ENCODE measurements around the gene MBLAC1. TPM values are rescaled to one million over a fixed set of nuclear protein-coding genes. Genes with fewer than 3 reads are reported as not detected.

MBLAC1 gene
- total RNA-seq, 1 experiment from 2014 or later = 3.5 TPM

- POLR2A ChIA-PET = interaction anchor here (1.0 to 1.8 kb wide), 2 partner anchors 70 to 84 kb away, joined by 3 to 4 read pairs; partner anchors contain the start of gene AP4M1
- H3K27ac Mint-ChIP-seq = no peak overlapping the region
- peak overlapping the region; percentile 77 for H3K4me3 Mint-ChIP-seq
- H3K9me3 Mint-ChIP-seq = no peaks in the 10 kb centered on the region
- ATAC-seq (peak; percentile 6), DNase-seq (ENCODE audit: low spot score) (peak; percentile 40)
- H3K4me1 Mint-ChIP-seq = peaks cover 60% of the 10 kb centered on the region
- TF ChIP-seq MYBL2 (CRISPR knock-in tag; IDR thresholded peaks at IDR 0.05) (0 out of 2 replicates have a peak, but pooled peaks have one; percentile 56), ZNF263 (CRISPR knock-in tag; IDR thresholded peaks at IDR 0.05; ENCODE audit: low read depth) (no peak), USF2 (CRISPR knock-in tag; IDR thresholded peaks at IDR 0.05) (no peak), NFATC4 (CRISPR knock-in tag; IDR thresholded peaks at IDR 0.05) (no peak)
- TF ChIP-seq, protein P1, sequence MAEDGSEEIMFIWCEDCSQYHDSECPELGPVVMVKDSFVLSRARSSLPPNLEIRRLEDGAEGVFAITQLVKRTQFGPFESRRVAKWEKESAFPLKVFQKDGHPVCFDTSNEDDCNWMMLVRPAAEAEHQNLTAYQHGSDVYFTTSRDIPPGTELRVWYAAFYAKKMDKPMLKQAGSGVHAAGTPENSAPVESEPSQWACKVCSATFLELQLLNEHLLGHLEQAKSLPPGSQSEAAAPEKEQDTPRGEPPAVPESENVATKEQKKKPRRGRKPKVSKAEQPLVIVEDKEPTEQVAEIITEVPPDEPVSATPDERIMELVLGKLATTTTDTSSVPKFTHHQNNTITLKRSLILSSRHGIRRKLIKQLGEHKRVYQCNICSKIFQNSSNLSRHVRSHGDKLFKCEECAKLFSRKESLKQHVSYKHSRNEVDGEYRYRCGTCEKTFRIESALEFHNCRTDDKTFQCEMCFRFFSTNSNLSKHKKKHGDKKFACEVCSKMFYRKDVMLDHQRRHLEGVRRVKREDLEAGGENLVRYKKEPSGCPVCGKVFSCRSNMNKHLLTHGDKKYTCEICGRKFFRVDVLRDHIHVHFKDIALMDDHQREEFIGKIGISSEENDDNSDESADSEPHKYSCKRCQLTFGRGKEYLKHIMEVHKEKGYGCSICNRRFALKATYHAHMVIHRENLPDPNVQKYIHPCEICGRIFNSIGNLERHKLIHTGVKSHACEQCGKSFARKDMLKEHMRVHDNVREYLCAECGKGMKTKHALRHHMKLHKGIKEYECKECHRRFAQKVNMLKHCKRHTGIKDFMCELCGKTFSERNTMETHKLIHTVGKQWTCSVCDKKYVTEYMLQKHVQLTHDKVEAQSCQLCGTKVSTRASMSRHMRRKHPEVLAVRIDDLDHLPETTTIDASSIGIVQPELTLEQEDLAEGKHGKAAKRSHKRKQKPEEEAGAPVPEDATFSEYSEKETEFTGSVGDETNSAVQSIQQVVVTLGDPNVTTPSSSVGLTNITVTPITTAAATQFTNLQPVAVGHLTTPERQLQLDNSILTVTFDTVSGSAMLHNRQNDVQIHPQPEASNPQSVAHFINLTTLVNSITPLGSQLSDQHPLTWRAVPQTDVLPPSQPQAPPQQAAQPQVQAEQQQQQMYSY (CRISPR knock-in tag; IDR thresholded peaks at IDR 0.05) = peak; percentile 37; the same call in 1 of the 2 replicates
- H3K27me3 Mint-ChIP-seq (ENCODE audit: low read depth) = peaks cover 21% of the 10 kb centered on the region
- H3K36me3 Mint-ChIP-seq = peaks cover 22% of the 10 kb centered on the region
- CTCF ChIA-PET = interaction anchor here (0.9 to 3.0 kb wide), 7 partner anchors 10 to 174 kb away, joined by 3 to 14 read pairs (median 4); partner anchors contain the start of genes LAMTOR4 and TRAPPC14
Measured at GRCh38 chr7:100171840-100172239, 45.1 kb downstream of the MBLAC1 start.

DNA sequence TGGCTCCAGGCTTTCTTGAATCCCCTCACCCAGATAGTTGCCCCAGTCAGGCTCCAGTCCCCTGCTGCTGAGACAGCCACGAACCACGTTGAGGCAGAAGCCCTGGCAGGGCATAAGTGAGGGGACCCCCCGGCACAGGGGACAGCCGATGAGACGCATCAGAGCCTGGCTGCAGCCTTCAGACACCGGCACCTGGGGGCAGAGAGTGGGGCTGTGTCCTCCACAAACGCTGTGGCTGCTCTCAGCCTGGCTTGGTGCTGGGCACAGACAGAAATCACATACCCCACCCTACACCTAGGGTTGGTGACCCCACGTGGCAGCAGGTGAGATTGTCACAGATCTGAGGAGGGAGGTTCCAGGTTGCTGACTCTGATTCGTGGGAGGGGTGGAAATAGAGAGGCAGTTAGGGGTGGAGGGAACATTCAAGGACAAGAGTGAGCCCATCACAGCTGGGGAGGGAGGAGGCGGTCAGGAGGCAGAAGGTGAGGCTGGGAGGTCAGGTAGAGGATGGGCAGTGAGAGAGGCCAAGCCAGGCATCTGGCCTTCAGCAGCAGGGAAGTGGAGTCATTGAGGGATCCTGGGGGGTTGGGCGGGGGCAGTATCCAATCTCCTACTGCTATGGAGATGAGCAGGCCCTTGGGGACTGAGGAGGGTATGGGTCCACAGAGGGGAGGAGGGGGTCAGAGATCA lies 47.2 kb downstream of the MBLAC1 start:
- no peak overlapping the region; the same call in 1 of the 2 replicates for H3K4me3 Mint-ChIP-seq
- peaks cover 22% of the 10 kb centered on the region for H3K36me3 Mint-ChIP-seq
- ChIA-PET POLR2A (interaction anchor here (0.6 kb wide), 1 partner anchor 20 kb away, joined by 3 read pairs; no protein-coding TSS in a partner anchor), CTCF (interaction anchor here (3.0 kb wide), 1 partner anchor 41 kb away, joined by 14 read pairs; no protein-coding TSS in a partner anchor)
- H3K9me3 Mint-ChIP-seq = no peaks in the 10 kb centered on the region
- peaks cover 39% of the 10 kb centered on the region for H3K4me1 Mint-ChIP-seq
- peaks cover 22% of the 10 kb centered on the region for H3K27me3 Mint-ChIP-seq (ENCODE audit: low read depth)
- ATAC-seq = no peak
- no peak for DNase-seq (ENCODE audit: low spot score)
- TF ChIP-seq ATF2 (CRISPR knock-in tag; IDR thresholded peaks at IDR 0.05; ENCODE audit: borderline replicate concordance, low read depth) (no peak), MAX (CRISPR knock-in tag; IDR thresholded peaks at IDR 0.05) (no peak), NFYB (CRISPR knock-in tag; conservative IDR thresholded peaks at IDR 0.05; ENCODE audit: low read depth) (no peak), FOXP4 (CRISPR knock-in tag; IDR thresholded peaks at IDR 0.05) (no peak), HMGA2 (CRISPR knock-in tag; IDR thresholded peaks at IDR 0.05) (no peak), KAT7 (CRISPR knock-in tag; IDR thresholded peaks at IDR 0.05; ENCODE audit: borderline replicate concordance) (no peak), FOXJ3 (CRISPR knock-in tag; IDR thresholded peaks at IDR 0.05; ENCODE audit: borderline replicate concordance) (no peak), TP53 (CRISPR knock-in tag; IDR thresholded peaks at IDR 0.05) (no peak), IRF1 (CRISPR knock-in tag; IDR thresholded peaks at IDR 0.05) (no peak), TEAD1 (CRISPR knock-in tag; IDR thresholded peaks at IDR 0.05) (no peak)
- H3K27ac Mint-ChIP-seq = 0 out of 2 replicates have a peak overlapping the region, but pooled peaks have one; percentile 38
